ENCODE data around the gene ANXA4.

Gene ANXA4

GRCh38 chr2:69837533-69837932 is 95.6 kb downstream of the ANXA4 start:
- H3K4me1 Mint-ChIP-seq (ENCODE audit: low read depth), result peaks cover 40% of the 10 kb centered on the region
- H3K4me3 Mint-ChIP-seq, result no peak overlapping the region
- no peak overlapping the region for H3K27ac Mint-ChIP-seq
- no peaks in the 10 kb centered on the region for H3K27me3 Mint-ChIP-seq
- H3K9me3 Mint-ChIP-seq, result no peaks in the 10 kb centered on the region
- H3K36me3 Mint-ChIP-seq (ENCODE audit: low read depth), result peaks cover 73% of the 10 kb centered on the region

GRCh38 chr2:69843993-69844392 is 102.1 kb downstream of the ANXA4 start:
- H3K4me1 Mint-ChIP-seq (ENCODE audit: low read depth), result peaks cover 11% of the 10 kb centered on the region
- H3K36me3 Mint-ChIP-seq (ENCODE audit: low read depth), result peaks cover 57% of the 10 kb centered on the region
- H3K27me3 Mint-ChIP-seq, result no peaks in the 10 kb centered on the region
- no peaks in the 10 kb centered on the region for H3K9me3 Mint-ChIP-seq
- no peak overlapping the region for H3K27ac Mint-ChIP-seq
- no peak overlapping the region for H3K4me3 Mint-ChIP-seq

- no peaks in the 10 kb centered on the region for H3K9me3 Mint-ChIP-seq
- H3K36me3 Mint-ChIP-seq (ENCODE audit: low read depth), result peaks cover 57% of the 10 kb centered on the region
- no peaks in the 10 kb centered on the region for H3K27me3 Mint-ChIP-seq
- no peak overlapping the region for H3K4me3 Mint-ChIP-seq
- peaks cover 11% of the 10 kb centered on the region for H3K4me1 Mint-ChIP-seq (ENCODE audit: low read depth)
- no peak overlapping the region for H3K27ac Mint-ChIP-seq
These were observed 102.6 kb downstream of the ANXA4 start for GRCh38 chr2:69844560-69844959.

- H3K4me3 Mint-ChIP-seq, result no peak overlapping the region
- H3K4me1 Mint-ChIP-seq (ENCODE audit: low read depth), result peaks cover 11% of the 10 kb centered on the region
- no peak overlapping the region for H3K27ac Mint-ChIP-seq
- H3K9me3 Mint-ChIP-seq, result no peaks in the 10 kb centered on the region
- H3K36me3 Mint-ChIP-seq (ENCODE audit: low read depth), result peaks cover 56% of the 10 kb centered on the region
- no peaks in the 10 kb centered on the region for H3K27me3 Mint-ChIP-seq
These were observed 104.5 kb downstream of the ANXA4 start for GRCh38 chr2:69846182-69847067.

- Mint-ChIP-seq H3K4me3 (no peak overlapping the region), H3K27ac (no peak overlapping the region), H3K9me3 (no peaks in the 10 kb centered on the region), H3K4me1 (ENCODE audit: low read depth) (peaks cover 11% of the 10 kb centered on the region), H3K36me3 (ENCODE audit: low read depth) (peaks cover 55% of the 10 kb centered on the region), H3K27me3 (no peaks in the 10 kb centered on the region)
These were observed 105.3 kb downstream of the ANXA4 start for GRCh38 chr2:69847068-69847828.

- Mint-ChIP-seq H3K36me3 (ENCODE audit: low read depth) (peaks cover 55% of the 10 kb centered on the region), H3K27ac (no peak overlapping the region), H3K4me1 (ENCODE audit: low read depth) (peaks cover 11% of the 10 kb centered on the region), H3K4me3 (no peak overlapping the region), H3K9me3 (no peaks in the 10 kb centered on the region), H3K27me3 (no peaks in the 10 kb centered on the region)
These were observed 106.4 kb downstream of the ANXA4 start for GRCh38 chr2:69848186-69848790.

- Mint-ChIP-seq H3K4me1 (ENCODE audit: low read depth) (no peaks in the 10 kb centered on the region), H3K36me3 (ENCODE audit: low read depth) (peaks cover 32% of the 10 kb centered on the region), H3K4me3 (no peak overlapping the region), H3K9me3 (no peaks in the 10 kb centered on the region), H3K27ac (no peak overlapping the region), H3K27me3 (no peaks in the 10 kb centered on the region)
These were observed 116.3 kb downstream of the ANXA4 start for GRCh38 chr2:69858261-69858660.

GRCh38 chr2:69863298-69863697 is 121.4 kb downstream of the ANXA4 start:
- no peaks in the 10 kb centered on the region for H3K27me3 Mint-ChIP-seq
- no peak overlapping the region for H3K4me3 Mint-ChIP-seq
- H3K27ac Mint-ChIP-seq, result no peak overlapping the region
- H3K36me3 Mint-ChIP-seq (ENCODE audit: low read depth), result peaks cover 32% of the 10 kb centered on the region
- no peaks in the 10 kb centered on the region for H3K9me3 Mint-ChIP-seq
- no peaks in the 10 kb centered on the region for H3K4me1 Mint-ChIP-seq (ENCODE audit: low read depth)
